HG03432 (cell line): ENCODE data around the gene SRGAP3.

Experiments used
- ATAC-seq: cut with Tn5 transposase; IDR thresholded peaks from one replicate; pipeline ENCODE4 v1.9.1; 2021; ENCODE audit warnings: mild to moderate bottlenecking, moderate library complexity; ENCODE audit not compliant: unreplicated experiment

The SRGAP3 gene

DNA sequence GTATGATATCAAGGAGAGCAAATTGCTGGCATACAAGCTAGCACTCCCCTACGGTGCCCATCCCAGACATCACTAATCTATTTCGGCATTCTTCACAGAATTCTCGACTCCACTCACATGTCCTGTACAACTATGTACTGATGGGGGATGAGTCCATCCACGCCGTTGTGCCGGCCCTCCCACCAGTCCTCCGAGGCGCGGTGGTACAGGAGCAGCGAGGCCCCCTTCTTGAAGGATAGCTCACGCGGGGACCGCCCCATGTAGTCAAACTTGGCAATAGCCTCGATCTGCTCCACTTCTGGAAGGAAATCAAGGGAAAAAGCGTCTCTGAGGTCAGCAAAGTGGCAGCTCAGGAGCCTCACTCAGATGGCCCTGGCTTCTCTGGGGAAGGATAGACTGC lies 255.2 kb downstream of the SRGAP3 start:
- no peak for ATAC-seq

- ATAC-seq, result no peak
These were observed 256.1 kb downstream of the SRGAP3 start for GRCh38 chr3:8993331-8993730.

DNA sequence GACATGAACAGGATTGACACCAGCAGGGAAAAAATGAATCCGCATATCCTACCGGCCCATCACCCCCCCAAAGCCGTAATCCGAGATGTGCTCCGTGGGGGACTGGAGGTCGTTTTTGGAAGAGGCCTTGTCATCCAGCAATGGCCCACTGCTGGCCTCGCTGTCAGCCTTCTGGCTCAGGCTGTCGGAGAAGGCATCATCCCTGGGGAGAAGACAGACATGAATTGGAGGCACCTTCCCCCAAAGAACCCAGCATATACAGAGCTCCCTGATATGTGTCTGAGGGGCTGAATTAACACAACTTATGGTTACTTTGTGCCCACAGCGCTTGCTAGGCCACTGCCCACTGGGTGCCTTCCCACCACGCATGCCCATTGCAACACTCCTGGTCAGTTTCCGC lies 256.6 kb downstream of the SRGAP3 start:
- no peak for ATAC-seq

DNA sequence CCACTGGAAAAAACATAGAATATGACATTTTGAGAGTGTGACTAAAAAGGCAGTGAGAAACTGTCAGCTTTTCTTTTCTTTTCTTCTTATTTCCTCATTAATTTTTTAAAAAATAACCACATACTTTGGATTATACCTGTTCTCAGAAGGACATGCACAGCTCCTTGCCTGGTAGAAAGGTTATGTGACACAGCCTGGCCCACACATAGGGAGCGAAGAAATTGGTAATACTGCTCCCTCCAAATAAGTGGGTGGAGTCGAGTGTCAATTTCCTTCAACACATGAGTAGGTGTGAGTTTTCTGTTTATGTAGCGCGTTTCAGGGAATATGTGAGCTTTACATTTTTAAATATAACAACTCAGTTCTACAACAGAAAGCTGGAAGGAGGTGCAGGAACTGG lies 257.2 kb downstream of the SRGAP3 start:
- ATAC-seq, result no peak

GRCh38 chr3:8990266-8991215 lies 258.9 kb downstream of the SRGAP3 start:
- no peak for ATAC-seq

GRCh38 chr3:8988791-8989558 lies 260.5 kb downstream of the SRGAP3 start:
- ATAC-seq, result no peak

DNA sequence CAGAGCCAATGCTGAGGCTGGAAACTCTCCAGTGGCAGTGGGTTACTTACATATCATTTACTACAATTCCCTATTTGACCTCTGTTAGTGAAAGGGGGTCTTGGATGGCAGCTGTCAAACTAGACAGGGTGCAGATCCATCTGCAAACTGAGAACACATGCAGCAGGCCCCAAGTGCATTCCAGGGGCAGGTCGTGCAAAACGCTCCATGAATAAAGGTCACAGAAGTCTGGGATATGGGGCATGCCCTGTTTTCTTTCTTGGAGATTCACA lies 261.1 kb downstream of the SRGAP3 start:
- no peak for ATAC-seq

DNA sequence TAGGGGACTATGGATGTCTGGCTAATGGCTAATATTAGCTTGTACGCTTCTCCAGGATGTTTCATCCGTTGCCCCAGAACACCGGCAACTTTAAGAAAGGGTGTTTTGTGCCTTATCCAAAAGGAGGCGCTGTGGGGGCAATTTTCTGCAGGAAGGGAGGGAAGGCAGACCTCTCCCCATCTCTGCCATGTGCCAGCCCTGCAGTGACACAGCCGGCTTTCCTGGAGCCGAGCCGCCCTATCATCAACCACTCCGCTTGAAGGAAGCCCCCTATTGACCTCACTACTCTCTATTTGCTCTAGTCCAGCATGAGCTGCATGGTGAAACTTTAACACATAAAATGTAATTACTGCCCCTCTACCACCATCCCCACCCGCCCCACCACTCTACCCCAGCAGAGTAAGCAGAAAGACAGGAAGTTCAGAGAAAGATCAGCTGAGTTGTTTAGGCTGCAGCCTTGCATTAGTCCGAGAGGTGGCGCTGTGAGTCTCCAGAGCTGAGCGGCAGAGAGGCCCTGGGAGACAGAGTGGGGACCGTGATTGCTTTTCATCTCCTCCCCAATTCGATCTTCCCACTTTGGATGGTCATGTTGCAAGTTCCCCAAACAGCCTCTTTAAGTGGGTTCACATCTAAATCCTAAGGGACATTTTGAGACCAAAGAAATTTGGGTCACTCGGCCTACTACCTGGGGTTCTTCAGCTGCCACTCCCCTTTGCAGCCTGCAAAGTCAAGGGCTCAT lies 261.6 kb downstream of the SRGAP3 start:
- ATAC-seq, result peak; percentile 68

DNA sequence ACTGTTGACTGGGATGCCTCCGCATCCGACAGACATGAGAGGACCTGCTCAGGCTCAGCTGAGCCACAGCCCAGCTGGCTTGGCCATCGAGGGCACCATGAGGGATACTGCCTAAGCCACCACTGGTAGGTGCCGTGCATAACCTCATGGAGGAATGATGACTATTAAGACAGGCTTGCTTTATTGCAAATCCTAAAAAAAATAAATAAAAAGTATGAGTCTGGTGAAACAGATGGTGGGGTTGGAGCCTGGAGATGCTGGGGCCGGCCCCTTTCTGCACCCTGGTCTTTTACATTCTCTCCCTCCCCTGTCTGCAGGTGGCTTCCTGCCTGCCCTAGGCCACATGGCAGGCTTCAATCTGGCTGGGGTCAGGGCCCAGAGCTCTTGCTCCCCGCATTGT lies 262.2 kb downstream of the SRGAP3 start:
- ATAC-seq, result no peak

DNA sequence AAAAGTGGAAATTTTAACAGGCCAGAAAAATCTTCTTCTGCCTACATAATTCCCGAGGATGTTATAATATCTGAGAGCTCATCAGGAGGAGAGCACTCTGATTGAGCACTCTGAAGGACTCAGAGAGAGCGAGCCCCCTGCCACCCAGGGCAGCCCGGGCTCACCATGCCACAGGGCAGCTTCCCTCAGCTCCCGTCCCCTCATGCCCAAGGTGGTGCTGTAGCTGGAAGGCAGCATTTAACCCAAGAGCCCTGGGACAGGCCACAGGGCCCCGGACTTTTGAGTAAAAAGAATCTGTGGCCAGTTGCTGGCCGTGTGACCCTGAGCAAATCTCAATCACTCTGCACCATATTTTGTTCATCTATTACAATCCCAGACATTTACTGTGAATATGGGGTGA lies 262.7 kb downstream of the SRGAP3 start:
- no peak for ATAC-seq

DNA sequence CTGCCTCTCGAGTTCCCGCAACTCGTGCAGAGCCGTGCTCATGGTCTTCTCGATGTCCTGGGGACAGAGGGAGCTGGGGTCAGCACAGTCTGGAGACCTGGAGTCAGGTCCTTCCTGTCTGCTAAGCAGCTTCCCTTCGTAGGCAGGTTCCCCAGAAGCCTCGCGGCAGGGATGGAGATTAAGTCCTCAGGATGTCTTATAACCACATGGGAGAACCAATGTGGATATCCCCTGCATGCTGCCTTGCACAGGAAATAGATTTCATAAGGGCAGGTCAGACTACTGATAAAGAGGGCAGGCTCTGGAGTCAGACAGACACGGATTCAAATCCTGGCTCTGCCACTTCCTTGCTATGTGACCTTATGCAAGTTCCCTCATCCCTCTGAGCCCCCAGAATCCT lies 263.6 kb downstream of the SRGAP3 start:
- no peak for ATAC-seq

GRCh38 chr3:8985411-8985831 lies 264.0 kb downstream of the SRGAP3 start:
- ATAC-seq, result no peak

- ATAC-seq, result no peak
These were observed 264.9 kb downstream of the SRGAP3 start for GRCh38 chr3:8984526-8984925.

- ATAC-seq, result no peak
These were observed 265.4 kb downstream of the SRGAP3 start for GRCh38 chr3:8984081-8984480.

DNA sequence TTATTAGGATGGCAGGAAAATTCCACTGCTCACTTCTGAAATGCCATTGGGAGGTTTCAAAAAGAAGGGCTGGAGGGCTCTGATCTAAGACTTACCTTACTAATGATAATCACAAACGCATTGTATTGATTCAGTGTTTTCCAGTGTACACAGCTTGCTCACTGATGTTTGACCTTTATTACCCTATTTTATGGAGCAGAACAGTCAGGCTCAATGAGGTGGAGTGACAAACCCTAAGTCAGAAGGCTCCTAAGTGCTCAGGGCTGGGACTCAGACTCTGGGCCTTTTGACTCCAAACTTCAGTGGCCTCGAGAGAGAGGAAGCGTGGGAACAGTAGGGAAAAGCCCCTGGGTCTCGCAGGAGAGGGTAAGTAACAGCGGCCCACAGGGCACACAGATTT lies 265.9 kb downstream of the SRGAP3 start:
- no peak for ATAC-seq

GRCh38 chr3:8983026-8983425 lies 266.4 kb downstream of the SRGAP3 start:
- ATAC-seq, result no peak

DNA sequence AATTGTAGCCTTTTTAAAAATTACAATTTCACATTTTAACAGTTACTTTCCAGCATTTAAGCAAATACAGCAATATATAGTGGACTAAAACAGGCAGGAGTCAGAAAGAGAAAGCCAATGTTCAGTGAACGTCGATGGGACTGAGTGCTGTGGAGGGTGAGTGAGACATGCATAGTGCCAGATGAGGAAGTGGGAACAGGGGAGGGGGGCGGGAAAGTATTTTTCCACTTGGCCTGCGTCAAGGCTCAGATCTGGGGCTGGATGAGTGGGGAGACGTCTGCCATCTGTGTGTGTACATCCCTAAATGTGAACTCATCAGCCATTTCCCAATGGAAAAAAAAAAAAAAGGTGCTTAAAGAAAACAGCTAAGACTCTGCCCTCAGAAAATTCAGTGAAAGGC lies 266.9 kb downstream of the SRGAP3 start:
- no peak for ATAC-seq

DNA sequence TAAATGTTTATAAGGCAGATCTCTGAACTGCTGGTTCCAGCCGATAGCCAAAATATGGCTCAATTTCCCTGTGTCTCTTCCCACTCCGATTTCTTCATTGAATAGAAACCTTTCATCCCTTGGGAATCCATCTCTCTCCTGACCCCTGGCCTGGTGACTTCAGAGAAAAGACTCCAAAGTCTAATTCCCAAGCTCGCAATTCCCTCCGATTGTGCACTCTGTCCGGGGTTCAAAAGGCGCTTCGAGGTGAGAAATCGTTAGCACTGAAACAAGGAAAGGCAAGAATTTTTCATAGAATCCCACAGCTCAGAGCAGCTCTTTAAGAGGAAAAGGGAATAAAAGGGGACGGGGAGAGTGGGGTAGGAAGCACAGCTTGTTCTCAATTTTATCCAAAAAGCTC lies 267.7 kb downstream of the SRGAP3 start:
- no peak for ATAC-seq

DNA sequence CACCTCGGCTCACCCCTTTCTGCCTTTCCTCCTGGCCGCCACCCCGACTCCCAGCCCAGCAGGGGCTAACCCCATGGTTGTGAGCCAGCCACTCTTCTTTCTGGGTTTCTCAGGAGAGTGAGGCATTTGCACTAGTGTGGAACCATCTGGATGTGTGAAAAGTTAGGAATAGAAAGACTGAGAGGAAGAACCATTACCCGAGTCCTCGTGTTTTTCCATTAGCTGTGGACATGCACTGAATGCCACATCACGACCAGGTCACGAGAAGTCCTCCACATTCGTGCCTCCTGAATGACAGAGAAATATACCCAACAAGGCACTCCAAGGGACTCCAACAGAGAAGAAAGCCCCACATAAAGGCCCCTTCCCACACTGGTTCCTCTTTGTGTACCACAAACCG lies 268.1 kb downstream of the SRGAP3 start:
- ATAC-seq, result no peak

DNA sequence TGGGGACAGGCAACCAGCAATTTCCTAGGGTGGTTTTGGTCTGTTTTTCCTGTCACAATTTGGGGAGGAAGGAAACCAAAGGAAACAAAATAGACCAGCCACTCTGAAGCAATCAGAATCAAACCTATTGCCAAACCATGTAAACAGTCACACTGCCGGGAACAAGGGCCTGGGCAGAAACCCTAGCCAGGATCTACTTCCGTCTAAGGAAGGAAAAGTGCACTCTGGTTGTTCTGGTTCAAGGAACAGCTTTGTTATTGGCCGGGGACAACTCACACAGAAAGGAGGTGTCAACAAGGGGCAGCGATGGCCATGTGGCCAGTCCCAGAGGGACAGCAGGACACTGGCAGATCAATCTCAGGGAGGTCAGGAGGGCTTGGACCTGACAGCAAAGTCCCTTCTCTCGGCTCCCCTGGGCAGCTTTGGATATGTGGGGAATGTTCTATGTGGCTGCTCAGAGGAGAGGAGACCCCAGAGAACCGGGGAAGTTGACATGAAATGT lies 268.6 kb downstream of the SRGAP3 start:
- no peak for ATAC-seq

DNA sequence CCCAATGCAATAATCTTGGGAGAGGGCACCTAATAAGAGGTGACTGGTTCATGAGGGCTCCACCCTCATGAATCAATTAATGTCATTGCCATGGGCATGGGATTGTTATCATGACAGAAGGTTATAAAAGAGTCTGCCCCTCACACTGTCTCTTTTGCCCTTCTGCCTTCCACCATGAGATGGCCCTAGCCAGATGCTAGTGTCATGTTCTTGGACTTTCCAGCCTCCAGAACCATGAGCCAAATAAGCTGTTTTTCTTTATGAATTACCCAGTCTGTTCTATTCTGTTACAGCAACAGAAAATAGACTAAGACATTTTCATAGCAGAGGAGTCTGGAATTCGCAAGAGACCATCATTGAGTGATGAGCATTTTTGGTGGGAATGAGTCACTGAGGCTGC lies 270.2 kb downstream of the SRGAP3 start:
- ATAC-seq, result no peak
